Measurements from ENCODE around the gene OR2L8. TPM values are rescaled to one million over a fixed set of nuclear protein-coding genes. Genes with fewer than 3 reads are reported as not detected.
"Not testable (repeated sequence)": the region's sequence is repeated elsewhere in the genome, so short reads cannot be mapped to it uniquely, and the experiment has no call there.

OR2L8 gene
- polyA plus RNA-seq, 4 donors, result not detected

- WGBS, 3 donors, result 82 to 95% (median 94%) methylated on average over 2 of the region's 2 CpGs
- no peak for DNase-seq
- Histone ChIP-seq H3K9me3 (ENCODE audit: control insufficient read depth in 2 of 2, insufficient read depth in 1 of 2, low read depth in 1 of 2, low read length in 1 of 2) (peaks cover 0 to 5% of the 10 kb centered on the region in 2 donors), H3K27ac (ENCODE audit: low read depth in 1 of 3, low read length in 2 of 3) (no peak within 1 kb of the TSS), H3K4me3 (ENCODE audit: low read depth in 1 of 3, low read length in 3 of 3) (no peak within 1 kb of the TSS), H3K27me3 (ENCODE audit: control insufficient read depth in 3 of 3, insufficient read depth in 3 of 3, low read length in 3 of 3) (no peaks in the 10 kb centered on the region), H3K36me3 (ENCODE audit: control insufficient read depth in 3 of 3, insufficient read depth in 2 of 3, low read depth in 1 of 3, low read length in 3 of 3) (no peaks in the 10 kb centered on the region), H3K4me1 (ENCODE audit: control insufficient read depth in 3 of 3, insufficient read depth in 2 of 3, low read depth in 1 of 3, low read length in 2 of 3) (no peaks in the 10 kb centered on the region)
- FAIRE-seq, result no peak
These were observed 28.7 kb upstream of the OR2L8 start, which contains the start of gene OR2T8 for GRCh38 chr1:247919952-247920351. Gene OR2T8, plus strand, starts transcription at chr1:247920252. Its CDS starts 766 bp downstream, at chr1:247921018.

GRCh38 chr1:247923941-247924340 is 24.7 kb upstream of the OR2L8 start:
- no peak overlapping the region for H3K27ac ChIP-seq (ENCODE audit: low read depth in 1 of 3, low read length in 2 of 3)
- no peaks in the 10 kb centered on the region for H3K27me3 ChIP-seq (ENCODE audit: control insufficient read depth in 3 of 3, insufficient read depth in 3 of 3, low read length in 3 of 3)
- DNase-seq (no peak), FAIRE-seq (no peak)
- 56 to 75% (median 70%) methylated on average over 3 of the region's 3 CpGs for WGBS, 3 donors
- no peak overlapping the region for H3K4me3 ChIP-seq (ENCODE audit: low read depth in 1 of 3, low read length in 3 of 3)
- H3K4me1 ChIP-seq (ENCODE audit: control insufficient read depth in 3 of 3, insufficient read depth in 2 of 3, low read depth in 1 of 3, low read length in 2 of 3), result no peaks in the 10 kb centered on the region
- H3K36me3 ChIP-seq (ENCODE audit: control insufficient read depth in 3 of 3, insufficient read depth in 2 of 3, low read depth in 1 of 3, low read length in 3 of 3), result no peaks in the 10 kb centered on the region
- H3K9me3 ChIP-seq (ENCODE audit: control insufficient read depth in 2 of 2, insufficient read depth in 1 of 2, low read depth in 1 of 2, low read length in 1 of 2), result peaks cover 0 to 4% of the 10 kb centered on the region in 2 donors

- Histone ChIP-seq H3K36me3 (ENCODE audit: control insufficient read depth in 3 of 3, insufficient read depth in 2 of 3, low read depth in 1 of 3, low read length in 3 of 3) (no peaks in the 10 kb centered on the region), H3K4me3 (ENCODE audit: low read depth in 1 of 3, low read length in 3 of 3) (no peak within 1 kb of the TSS), H3K27ac (ENCODE audit: low read depth in 1 of 3, low read length in 2 of 3) (no peak within 1 kb of the TSS), H3K9me3 (ENCODE audit: control insufficient read depth in 2 of 2, insufficient read depth in 1 of 2, low read depth in 1 of 2, low read length in 1 of 2) (peaks cover 0 to 4% of the 10 kb centered on the region in 2 donors), H3K27me3 (ENCODE audit: control insufficient read depth in 3 of 3, insufficient read depth in 3 of 3, low read length in 3 of 3) (no peaks in the 10 kb centered on the region), H3K4me1 (ENCODE audit: control insufficient read depth in 3 of 3, insufficient read depth in 2 of 3, low read depth in 1 of 3, low read length in 2 of 3) (no peaks in the 10 kb centered on the region)
- 90 to 93% (median 91%) methylated on average over 9 of the region's 9 CpGs for WGBS, 3 donors
- DNase-seq (no peak), FAIRE-seq (no peak)
These were observed 23.8 kb upstream of the OR2L8 start, which contains the start of gene OR2AJ1 for GRCh38 chr1:247924868-247925267. Gene OR2AJ1, plus strand, starts transcription at chr1:247924889. Its CDS starts 8,880 bp downstream, at chr1:247933769.

- peaks cover 0 to 14% of the 10 kb centered on the region in 2 donors for H3K9me3 ChIP-seq (ENCODE audit: control insufficient read depth in 2 of 2, insufficient read depth in 1 of 2, low read depth in 1 of 2, low read length in 1 of 2)
- 94 to 96% (median 95%) methylated on average over 8 of the region's 8 CpGs for WGBS, 3 donors
- FAIRE-seq, result no peak
- H3K4me3 ChIP-seq (ENCODE audit: low read depth in 1 of 3, low read length in 3 of 3), result no peak overlapping the region
- no peaks in the 10 kb centered on the region for H3K27me3 ChIP-seq (ENCODE audit: control insufficient read depth in 3 of 3, insufficient read depth in 3 of 3, low read length in 3 of 3)
- no peak for DNase-seq
- H3K36me3 ChIP-seq (ENCODE audit: control insufficient read depth in 3 of 3, insufficient read depth in 2 of 3, low read depth in 1 of 3, low read length in 3 of 3), result no peaks in the 10 kb centered on the region
- no peak overlapping the region for H3K27ac ChIP-seq (ENCODE audit: low read depth in 1 of 3, low read length in 2 of 3)
- H3K4me1 ChIP-seq (ENCODE audit: control insufficient read depth in 3 of 3, insufficient read depth in 2 of 3, low read depth in 1 of 3, low read length in 2 of 3), result no peaks in the 10 kb centered on the region
These were observed 14.7 kb upstream of the OR2L8 start for GRCh38 chr1:247933989-247934388.

- H3K4me1 ChIP-seq (ENCODE audit: control insufficient read depth in 3 of 3, insufficient read depth in 2 of 3, low read depth in 1 of 3, low read length in 2 of 3), result no peaks in the 10 kb centered on the region
- H3K36me3 ChIP-seq (ENCODE audit: control insufficient read depth in 3 of 3, insufficient read depth in 2 of 3, low read depth in 1 of 3, low read length in 3 of 3), result no peaks in the 10 kb centered on the region
- 93 to 95% (median 94%) methylated on average over 9 of the region's 9 CpGs for WGBS, 3 donors
- FAIRE-seq, result no peak
- H3K27me3 ChIP-seq (ENCODE audit: control insufficient read depth in 3 of 3, insufficient read depth in 3 of 3, low read length in 3 of 3), result no peaks in the 10 kb centered on the region
- H3K4me3 ChIP-seq (ENCODE audit: low read depth in 1 of 3, low read length in 3 of 3), result no peak overlapping the region
- H3K27ac ChIP-seq (ENCODE audit: low read depth in 1 of 3, low read length in 2 of 3), result no peak overlapping the region
- H3K9me3 ChIP-seq (ENCODE audit: control insufficient read depth in 2 of 2, insufficient read depth in 1 of 2, low read depth in 1 of 2, low read length in 1 of 2), result peaks cover 0 to 14% of the 10 kb centered on the region in 2 donors
- no peak for DNase-seq
These were observed 12.9 kb upstream of the OR2L8 start for GRCh38 chr1:247935781-247936180.

- no peak for FAIRE-seq
- Histone ChIP-seq H3K36me3 (ENCODE audit: control insufficient read depth in 3 of 3, insufficient read depth in 2 of 3, low read depth in 1 of 3, low read length in 3 of 3) (no peaks in the 10 kb centered on the region), H3K4me1 (ENCODE audit: control insufficient read depth in 3 of 3, insufficient read depth in 2 of 3, low read depth in 1 of 3, low read length in 2 of 3) (no peaks in the 10 kb centered on the region), H3K27ac (ENCODE audit: low read depth in 1 of 3, low read length in 2 of 3) (no peak overlapping the region), H3K27me3 (ENCODE audit: control insufficient read depth in 3 of 3, insufficient read depth in 3 of 3, low read length in 3 of 3) (no peaks in the 10 kb centered on the region), H3K9me3 (ENCODE audit: control insufficient read depth in 2 of 2, insufficient read depth in 1 of 2, low read depth in 1 of 2, low read length in 1 of 2) (peaks cover 0 to 14% of the 10 kb centered on the region in 2 donors), H3K4me3 (ENCODE audit: low read depth in 1 of 3, low read length in 3 of 3) (no peak overlapping the region)
- WGBS, 3 donors, result 88 to 95% (median 94%) methylated on average over 18 of the region's 18 CpGs
- no peak for DNase-seq
These were observed 12.2 kb upstream of the OR2L8 start for GRCh38 chr1:247936415-247936814.

- 8 to 48% (median 43%) methylated on average over 40 to 44 of the region's 44 CpGs for WGBS, 3 donors
- H3K4me3 ChIP-seq (ENCODE audit: low read depth in 1 of 3, low read length in 3 of 3), result peak overlapping the region in 1 of 3 donors; percentile 17
- not testable (repeated sequence) for H3K36me3 ChIP-seq (ENCODE audit: control insufficient read depth in 3 of 3, insufficient read depth in 2 of 3, low read depth in 1 of 3, low read length in 3 of 3)
These were observed 11.5 kb upstream of the OR2L8 start for GRCh38 chr1:247936965-247937734.

GRCh38 chr1:247942624-247943023 is 6.0 kb upstream of the OR2L8 start:
- H3K4me3 ChIP-seq (ENCODE audit: low read depth in 1 of 3, low read length in 3 of 3), result no peak overlapping the region
- FAIRE-seq (no peak), DNase-seq (no peak)
- H3K27ac ChIP-seq (ENCODE audit: low read depth in 1 of 3, low read length in 2 of 3), result no peak overlapping the region
- no peaks in the 10 kb centered on the region for H3K9me3 ChIP-seq (ENCODE audit: control insufficient read depth in 2 of 2, insufficient read depth in 1 of 2, low read depth in 1 of 2, low read length in 1 of 2)
- H3K36me3 ChIP-seq (ENCODE audit: control insufficient read depth in 3 of 3, insufficient read depth in 2 of 3, low read depth in 1 of 3, low read length in 3 of 3), result no peaks in the 10 kb centered on the region
- 81 to 88% (median 83%) methylated on average over 6 of the region's 6 CpGs for WGBS, 3 donors
- no peaks in the 10 kb centered on the region for H3K4me1 ChIP-seq (ENCODE audit: control insufficient read depth in 3 of 3, insufficient read depth in 2 of 3, low read depth in 1 of 3, low read length in 2 of 3)
- no peaks in the 10 kb centered on the region for H3K27me3 ChIP-seq (ENCODE audit: control insufficient read depth in 3 of 3, insufficient read depth in 3 of 3, low read length in 3 of 3)

More at GRCh38 chr1:247936965-247937734, 11.5 kb upstream of the OR2L8 start:
- not testable (repeated sequence) for H3K27ac ChIP-seq (ENCODE audit: low read depth in 1 of 3, low read length in 2 of 3); H3K27me3 ChIP-seq (ENCODE audit: control insufficient read depth in 3 of 3, insufficient read depth in 3 of 3, low read length in 3 of 3); H3K4me1 ChIP-seq (ENCODE audit: control insufficient read depth in 3 of 3, insufficient read depth in 2 of 3, low read depth in 1 of 3, low read length in 2 of 3); FAIRE-seq
- DNase-seq, result peak; percentile 3 to 12
- H3K9me3 ChIP-seq (ENCODE audit: control insufficient read depth in 2 of 2, insufficient read depth in 1 of 2, low read depth in 1 of 2, low read length in 1 of 2), result peaks cover 0 to 14% of the 10 kb centered on the region in 2 donors
